ENCODE results near the gene ELF4. TPM values are rescaled to one million over a fixed set of nuclear protein-coding genes. Genes with fewer than 3 reads are reported as not detected.
A peak's percentile ranks its signal among the peaks of the same experiment; 100 is the strongest.

The ELF4 gene
- total and polyA plus RNA-seq, 2 of the 13 experiments (the other 11 are each of a cell fraction or from before 2014, with no cell fraction given), result 1.3 to 2.6 TPM

- TF ChIP-seq ZNF33B (CRISPR knock-in tag; IDR thresholded peaks at IDR 0.05) (no peak), ZFP41 (CRISPR knock-in tag; IDR thresholded peaks at IDR 0.05; ENCODE audit: borderline replicate concordance) (no peak), MED8 (CRISPR knock-in tag; IDR thresholded peaks at IDR 0.05; ENCODE audit: insufficient replicate concordance) (no peak), SAFB2 (CRISPR knock-in tag; IDR thresholded peaks at IDR 0.05; ENCODE audit: borderline replicate concordance, low read depth) (no peak), ZNF724P (CRISPR knock-in tag; IDR thresholded peaks at IDR 0.05; ENCODE audit: borderline replicate concordance) (no peak), ZNF841 (CRISPR knock-in tag; IDR thresholded peaks at IDR 0.05; ENCODE audit: borderline replicate concordance) (no peak), HNF4A (CRISPR knock-in tag; IDR thresholded peaks at IDR 0.05) (no peak)
- TF ChIP-seq, protein P1, sequence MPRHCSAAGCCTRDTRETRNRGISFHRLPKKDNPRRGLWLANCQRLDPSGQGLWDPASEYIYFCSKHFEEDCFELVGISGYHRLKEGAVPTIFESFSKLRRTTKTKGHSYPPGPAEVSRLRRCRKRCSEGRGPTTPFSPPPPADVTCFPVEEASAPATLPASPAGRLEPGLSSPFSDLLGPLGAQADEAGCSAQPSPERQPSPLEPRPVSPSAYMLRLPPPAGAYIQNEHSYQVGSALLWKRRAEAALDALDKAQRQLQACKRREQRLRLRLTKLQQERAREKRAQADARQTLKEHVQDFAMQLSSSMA (CRISPR knock-in tag; IDR thresholded peaks at IDR 0.05), result no peak
Measured at GRCh38 chrX:130155564-130155963, 45.3 kb upstream of the ELF4 start (continued).

DNA sequence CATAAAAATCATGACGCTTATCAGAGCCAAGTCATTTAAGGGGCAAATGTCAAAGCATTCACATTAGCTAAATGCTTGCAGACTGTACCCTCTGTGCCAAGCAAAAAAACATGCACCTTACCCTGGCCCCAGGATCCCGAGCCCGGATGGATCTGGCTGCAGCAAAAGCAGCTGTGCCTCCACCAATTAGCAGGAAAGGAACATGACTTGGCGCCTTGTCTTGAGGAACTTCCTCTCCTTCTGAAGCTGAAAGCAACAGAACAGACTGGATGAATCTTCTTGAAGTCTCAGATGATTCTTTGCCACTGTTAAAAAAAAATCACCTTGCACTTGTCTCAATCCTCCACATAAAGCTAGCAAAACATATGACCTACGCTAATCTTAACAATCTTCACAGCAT lies 37.3 kb upstream of the ELF4 start:
- Histone ChIP-seq H3K27me3 (ENCODE audit: control insufficient read depth in 1 of 2, insufficient read depth in 2 of 2, low read length in 2 of 2) (no peaks in the 10 kb centered on the region), H3K9ac (ENCODE audit: insufficient read depth, low read depth, low read length) (no peak overlapping the region), H3K4me3 (replicated peaks in 1 of 3; ENCODE audit: insufficient read depth in 1 of 3, low read depth in 2 of 3, low read length in 3 of 3) (no peak overlapping the region), H3K79me2 (ENCODE audit: insufficient read depth, low read length) (no peaks in the 10 kb centered on the region), H3K4me2 (ENCODE audit: low read depth, low read length) (no peak overlapping the region), H3K9me3 (ENCODE audit: low read length) (no peaks in the 10 kb centered on the region), H3K4me1 (ENCODE audit: insufficient read depth, low read length) (no peaks in the 10 kb centered on the region), H2AFZ (ENCODE audit: low read length) (no peak overlapping the region), H3K27ac (ENCODE audit: extremely low read length, insufficient read depth, low read length) (no peak overlapping the region), H3K36me3 (replicated peaks in 1 of 2; ENCODE audit: control insufficient read depth in 1 of 2, insufficient read depth in 2 of 2, low read length in 2 of 2) (peaks cover 5 to 30% of the 10 kb centered on the region in 2 experiments; a peak in 4 of 5 replicates), H4K20me1 (ENCODE audit: insufficient read depth, low read length) (no peaks in the 10 kb centered on the region)
- FAIRE-seq (peak; percentile 49), ATAC-seq (no peak), DNase-seq (ENCODE audit: low spot score) (no peak)
- whole genome bisulfite sequencing (ENCODE audit: low lambda C conversion rate), result 100% methylated on average over 2 of the region's 5 CpGs
- CTCF ChIA-PET (ENCODE audit: low intra/inter-chr PET ratio, low total read pairs), result no interaction called here
- no TSS peak for BruUV-seq (replicated peaks)
- POLR2A ChIA-PET, result no interaction called here
- in situ Hi-C loops (cut with HindIII; ENCODE audit: extremely low pct_ligation_motif_present, low pct_unique_long_range_greater_than_20kb) (no loop called here), intact Hi-C loops (cut with micrococcal nuclease; ENCODE audit: unreplicated experiment) (no loop called here)
- no peak for TF ChIP-seq NCOA1 (CRISPR knock-in tag; IDR thresholded peaks at IDR 0.05)
- TF ChIP-seq TOPORS (CRISPR knock-in tag; IDR thresholded peaks at IDR 0.05), result no peak
- TF ChIP-seq, protein P2, sequence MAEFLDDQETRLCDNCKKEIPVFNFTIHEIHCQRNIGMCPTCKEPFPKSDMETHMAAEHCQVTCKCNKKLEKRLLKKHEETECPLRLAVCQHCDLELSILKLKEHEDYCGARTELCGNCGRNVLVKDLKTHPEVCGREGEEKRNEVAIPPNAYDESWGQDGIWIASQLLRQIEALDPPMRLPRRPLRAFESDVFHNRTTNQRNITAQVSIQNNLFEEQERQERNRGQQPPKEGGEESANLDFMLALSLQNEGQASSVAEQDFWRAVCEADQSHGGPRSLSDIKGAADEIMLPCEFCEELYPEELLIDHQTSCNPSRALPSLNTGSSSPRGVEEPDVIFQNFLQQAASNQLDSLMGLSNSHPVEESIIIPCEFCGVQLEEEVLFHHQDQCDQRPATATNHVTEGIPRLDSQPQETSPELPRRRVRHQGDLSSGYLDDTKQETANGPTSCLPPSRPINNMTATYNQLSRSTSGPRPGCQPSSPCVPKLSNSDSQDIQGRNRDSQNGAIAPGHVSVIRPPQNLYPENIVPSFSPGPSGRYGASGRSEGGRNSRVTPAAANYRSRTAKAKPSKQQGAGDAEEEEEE (CRISPR knock-in tag; IDR thresholded peaks at IDR 0.05; ENCODE audit: borderline replicate concordance), result no peak
- TF ChIP-seq IKZF4 (CRISPR knock-in tag; IDR thresholded peaks at IDR 0.05; ENCODE audit: borderline replicate concordance, low read depth, not compliant biosample characterization), result no peak
- no peak for TF ChIP-seq ZMYM3 (CRISPR knock-in tag; IDR thresholded peaks at IDR 0.05)
- no peak for TF ChIP-seq RCOR2 (CRISPR knock-in tag; IDR thresholded peaks at IDR 0.05)
- no peak for TF ChIP-seq TFDP2 (CRISPR knock-in tag; IDR thresholded peaks at IDR 0.05)
- TF ChIP-seq, protein P3, sequence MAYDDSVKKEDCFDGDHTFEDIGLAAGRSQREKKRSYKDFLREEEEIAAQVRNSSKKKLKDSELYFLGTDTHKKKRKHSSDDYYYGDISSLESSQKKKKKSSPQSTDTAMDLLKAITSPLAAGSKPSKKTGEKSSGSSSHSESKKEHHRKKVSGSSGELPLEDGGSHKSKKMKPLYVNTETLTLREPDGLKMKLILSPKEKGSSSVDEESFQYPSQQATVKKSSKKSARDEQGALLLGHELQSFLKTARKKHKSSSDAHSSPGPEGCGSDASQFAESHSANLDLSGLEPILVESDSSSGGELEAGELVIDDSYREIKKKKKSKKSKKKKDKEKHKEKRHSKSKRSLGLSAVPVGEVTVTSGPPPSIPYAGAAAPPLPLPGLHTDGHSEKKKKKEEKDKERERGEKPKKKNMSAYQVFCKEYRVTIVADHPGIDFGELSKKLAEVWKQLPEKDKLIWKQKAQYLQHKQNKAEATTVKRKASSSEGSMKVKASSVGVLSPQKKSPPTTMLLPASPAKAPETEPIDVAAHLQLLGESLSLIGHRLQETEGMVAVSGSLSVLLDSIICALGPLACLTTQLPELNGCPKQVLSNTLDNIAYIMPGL (CRISPR knock-in tag; IDR thresholded peaks at IDR 0.05; ENCODE audit: borderline replicate concordance in 1 of 2, low read depth in 1 of 2), result no peak
- TF ChIP-seq, protein P4, sequence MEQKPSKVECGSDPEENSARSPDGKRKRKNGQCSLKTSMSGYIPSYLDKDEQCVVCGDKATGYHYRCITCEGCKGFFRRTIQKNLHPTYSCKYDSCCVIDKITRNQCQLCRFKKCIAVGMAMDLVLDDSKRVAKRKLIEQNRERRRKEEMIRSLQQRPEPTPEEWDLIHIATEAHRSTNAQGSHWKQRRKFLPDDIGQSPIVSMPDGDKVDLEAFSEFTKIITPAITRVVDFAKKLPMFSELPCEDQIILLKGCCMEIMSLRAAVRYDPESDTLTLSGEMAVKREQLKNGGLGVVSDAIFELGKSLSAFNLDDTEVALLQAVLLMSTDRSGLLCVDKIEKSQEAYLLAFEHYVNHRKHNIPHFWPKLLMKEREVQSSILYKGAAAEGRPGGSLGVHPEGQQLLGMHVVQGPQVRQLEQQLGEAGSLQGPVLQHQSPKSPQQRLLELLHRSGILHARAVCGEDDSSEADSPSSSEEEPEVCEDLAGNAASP (CRISPR knock-in tag; IDR thresholded peaks at IDR 0.05; ENCODE audit: borderline replicate concordance), result no peak

Data from HepG2 (cell line).